NB4 (cell line): ENCODE measurements around the gene MPHOSPH9.

ENCODE experiments used
- CTCF ChIP-seq: IDR thresholded peaks from one replicate; pipeline ENCODE4 v1.5.1; 2012; ENCODE audit warnings: low read depth, low read length
- POLR2A ChIP-seq: IDR thresholded peaks from 2 replicates; pipeline ENCODE4 v1.6.1; 2011; ENCODE audit warnings: mild to moderate bottlenecking; ENCODE audit not compliant: insufficient read length; ENCODE audit errors: extremely low read depth

DNA sequence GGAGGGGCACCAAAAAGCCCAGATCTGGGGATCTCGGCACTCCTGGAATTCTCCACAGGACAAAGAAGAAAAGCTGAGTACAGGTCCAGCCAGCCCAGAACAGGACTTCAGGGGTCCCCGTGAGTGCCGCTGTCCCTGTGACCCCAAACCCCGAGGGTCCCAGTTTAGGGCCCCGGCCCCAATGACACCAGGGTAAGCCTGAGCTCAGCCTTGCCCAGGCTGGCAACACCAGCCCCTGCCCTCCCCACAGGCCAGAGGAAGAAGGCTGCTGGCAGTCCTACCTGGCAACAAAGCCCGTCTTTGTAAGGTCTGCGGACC, 36.9 kb upstream of the MPHOSPH9 start:
- TF ChIP-seq POLR2A (no peak), CTCF (no peak)
